Fibroblast of skin of right quadriceps (primary cell): ENCODE results near the gene UCP1.

Experiments used
- DNase-seq: peaks from one replicate; pipeline ENCODE4 v3.0.0-alpha.2; 2013

Gene UCP1

GRCh38 chr4:140568507-140569306, at the start of gene UCP1:
Gene UCP1, minus strand, starts transcription at chr4:140568961. Its CDS starts 232 bp downstream, at chr4:140568729.
- no peak for DNase-seq

GRCh38 chr4:140617499-140618248, 48.9 kb upstream of the UCP1 start:
- DNase-seq = no peak

GRCh38 chr4:140615451-140615850, 46.7 kb upstream of the UCP1 start:
- DNase-seq = no peak

- DNase-seq = no peak
These were observed 43.6 kb upstream of the UCP1 start for GRCh38 chr4:140612357-140612756.

- no peak for DNase-seq
These were observed 43.1 kb upstream of the UCP1 start for GRCh38 chr4:140611854-140612253.

GRCh38 chr4:140609548-140610425, 41.0 kb upstream of the UCP1 start:
- DNase-seq = peak; percentile 54

GRCh38 chr4:140607852-140608251, 39.1 kb upstream of the UCP1 start:
- no peak for DNase-seq

GRCh38 chr4:140604544-140604943, 35.8 kb upstream of the UCP1 start:
- DNase-seq = no peak

- no peak for DNase-seq
These were observed 34.5 kb upstream of the UCP1 start for GRCh38 chr4:140603286-140603685.

- no peak for DNase-seq
These were observed 34.0 kb upstream of the UCP1 start for GRCh38 chr4:140602714-140603113.

- DNase-seq = no peak
These were observed 31.6 kb upstream of the UCP1 start for GRCh38 chr4:140600408-140600807.

GRCh38 chr4:140595065-140595464, 26.3 kb upstream of the UCP1 start:
- no peak for DNase-seq

- no peak for DNase-seq
These were observed 15.7 kb upstream of the UCP1 start for GRCh38 chr4:140584439-140584838.

- no peak for DNase-seq
These were observed 12.3 kb upstream of the UCP1 start for GRCh38 chr4:140581078-140581477.

- no peak for DNase-seq
These were observed 10.5 kb upstream of the UCP1 start for GRCh38 chr4:140579278-140579677.

- DNase-seq = no peak
These were observed 6.7 kb upstream of the UCP1 start for GRCh38 chr4:140575489-140575888.

GRCh38 chr4:140571620-140572019, 2.9 kb upstream of the UCP1 start:
- DNase-seq = no peak

GRCh38 chr4:140569307-140569638, 512 bp upstream of the UCP1 start:
- DNase-seq = no peak

- no peak for DNase-seq
These were observed 9.1 kb downstream of the UCP1 start for GRCh38 chr4:140559696-140560095.

- DNase-seq = no peak
These were observed 10.8 kb downstream of the UCP1 start for GRCh38 chr4:140557831-140558435.

- DNase-seq = no peak
These were observed 12.2 kb downstream of the UCP1 start for GRCh38 chr4:140556372-140557085.

- DNase-seq = peak; percentile 68
These were observed 34.7 kb downstream of the UCP1 start for GRCh38 chr4:140533951-140534480.
